ENCODE measurements around the gene MYDGF. TPM values are rescaled to one million over a fixed set of nuclear protein-coding genes. Genes with fewer than 3 reads are reported as not detected.

MYDGF gene
- total and polyA plus RNA-seq, 9 of the 15 experiments (the other 6 are each of a cell fraction or from before 2014, with no cell fraction given) = 4.2 to 141 (median 82.1) TPM

GRCh38 chr19:4669723-4670480, at the start of gene MYDGF (continued):
- TF ChIP-seq E2F1 (CRISPR knock-in tag; IDR thresholded peaks at IDR 0.05) (no peak), STAT5A (IDR thresholded peaks at IDR 0.05; ENCODE audit: borderline replicate concordance, low read length) (no peak), ELF4 (CRISPR knock-in tag; IDR thresholded peaks at IDR 0.05) (no peak), ZNF696 (CRISPR knock-in tag; conservative IDR thresholded peaks at IDR 0.05) (no peak), ATF7 (IDR thresholded peaks at IDR 0.05) (no peak; the same call in 1 of the 2 replicates), MAZ (CRISPR knock-in tag; conservative IDR thresholded peaks at IDR 0.05 in 1 of 2, IDR thresholded peaks at IDR 0.05 in 1 of 2) (peak in 1 of 2 experiments; percentile 51; a peak in 2 of 4 replicates), EZH2 (IDR thresholded peaks at IDR 0.05; ENCODE audit: borderline replicate concordance, low read depth, low read length) (no peak), SMARCB1 (IDR thresholded peaks at IDR 0.05; ENCODE audit: insufficient read length, low read depth) (no peak), ESRRA (IDR thresholded peaks at IDR 0.05; ENCODE audit: borderline replicate concordance, low read depth) (no peak), ZEB2 (IDR thresholded peaks at IDR 0.05) (no peak), ZBTB1 (CRISPR knock-in tag; IDR thresholded peaks at IDR 0.05; ENCODE audit: borderline replicate concordance, low read depth) (no peak), ZNF699 (CRISPR knock-in tag; IDR thresholded peaks at IDR 0.05; ENCODE audit: insufficient replicate concordance) (no peak), AFF1 (IDR thresholded peaks at IDR 0.05; ENCODE audit: low read depth in 1 of 2, partially characterized antibody in 2 of 2) (no peak), ZBTB8A (IDR thresholded peaks at IDR 0.05; ENCODE audit: partially characterized antibody) (no peak), PCBP1 (IDR thresholded peaks at IDR 0.05; ENCODE audit: low read depth, low read length, poor library complexity, severe bottlenecking) (peak; percentile 76), TSC22D4 (tag; IDR thresholded peaks at IDR 0.05) (no peak), PHB (CRISPR knock-in tag; IDR thresholded peaks at IDR 0.05) (no peak), ZBTB33 (CRISPR knock-in tag; IDR thresholded peaks at IDR 0.05) (no peak)

All from K562 (cell line).